Thyroid gland (tissue), 4 donors: ENCODE measurements around the gene CNR1. TPM values are rescaled to one million over a fixed set of nuclear protein-coding genes. Genes with fewer than 3 reads are reported as not detected.

Experiments
- DNase-seq, 2 donors: peaks; one replicate each; pipeline ENCODE4 v3.0.0-alpha.2; 2019
- H3K27ac ChIP-seq, 3 donors: fragments of 200-600 bp; sonication (generic); 1 replicate in 2 of 3; 2 replicates in 1 of 3; pipeline ENCODE4 v1.5.1; 2016 to 2019; ENCODE audit warnings: mild to moderate bottlenecking in 1 of 3, moderate library complexity in 1 of 3
- H3K27me3 ChIP-seq: fragments of 200-600 bp; sonication (generic); one replicate; pipeline ENCODE4 v1.5.1; 2019
- H3K36me3 ChIP-seq, 2 donors: fragments of 200-600 bp; sonication (generic); one replicate each; pipeline ENCODE4 v1.5.1; 2016 to 2019
- H3K4me1 ChIP-seq, 2 donors: fragments of 200-600 bp; sonication (generic); one replicate each; pipeline ENCODE4 v1.5.1; 2017 to 2019
- H3K4me3 ChIP-seq, 3 donors: fragments of 200-600 bp; sonication (generic); replicated peaks in 1 of 3; 1 replicate in 2 of 3; 2 replicates in 1 of 3; pipeline ENCODE4 v1.5.1; 2016; ENCODE audit warnings: mild to moderate bottlenecking in 1 of 3
- H3K9me3 ChIP-seq: fragments of 200-600 bp; sonication (generic); one replicate; pipeline ENCODE4 v1.5.1; 2017
- POLR2A ChIP-seq, 2 donors: fragments of 450-650 bp; IDR thresholded peaks; one replicate each; pipeline ENCODE4 v1.6.1; 2017; ENCODE audit warnings: antibody characterized with exemption in 2 of 2, mild to moderate bottlenecking in 2 of 2, moderate library complexity in 1 of 2
- WGBS, 2 donors: methylation state at CpG; one replicate each; pipeline ENCODE4 v1.1.5; 2017; 5-methylcytosine and 5-hydroxymethylcytosine counted together
- intact Hi-C: fragments of 100-400 bp; cut with DNase I; formaldehyde crosslinking; loops from one replicate; pipeline ENCODE4 v1.15.1; 2023
- total RNA-seq, 4 donors: library from RNA; depleted of rRNA; stranded (reverse); fragments of >200 nt; gene quantifications; one replicate each; pipeline ENCODE4 v1.2.3, GENCODE V29; 2016
- TF ChIP-seq, protein P1 (sequence below), 6 experiments: fragments of 200-600 bp in 3 of 6; fragments of 450-650 bp in 3 of 6; sonication (generic) in 3 of 6; IDR thresholded peaks; one replicate each; pipeline ENCODE4 v1.5.1; 2016 to 2019; ENCODE audit warnings: antibody characterized with exemption in 6 of 6, mild to moderate bottlenecking in 2 of 6, inconsistent platforms in 1 of 6, moderate library complexity in 1 of 6

CNR1 gene
- total RNA-seq, 4 donors from 2014 or later = 3.8 to 17.5 (median 7.8) TPM

- TF ChIP-seq, protein P1, sequence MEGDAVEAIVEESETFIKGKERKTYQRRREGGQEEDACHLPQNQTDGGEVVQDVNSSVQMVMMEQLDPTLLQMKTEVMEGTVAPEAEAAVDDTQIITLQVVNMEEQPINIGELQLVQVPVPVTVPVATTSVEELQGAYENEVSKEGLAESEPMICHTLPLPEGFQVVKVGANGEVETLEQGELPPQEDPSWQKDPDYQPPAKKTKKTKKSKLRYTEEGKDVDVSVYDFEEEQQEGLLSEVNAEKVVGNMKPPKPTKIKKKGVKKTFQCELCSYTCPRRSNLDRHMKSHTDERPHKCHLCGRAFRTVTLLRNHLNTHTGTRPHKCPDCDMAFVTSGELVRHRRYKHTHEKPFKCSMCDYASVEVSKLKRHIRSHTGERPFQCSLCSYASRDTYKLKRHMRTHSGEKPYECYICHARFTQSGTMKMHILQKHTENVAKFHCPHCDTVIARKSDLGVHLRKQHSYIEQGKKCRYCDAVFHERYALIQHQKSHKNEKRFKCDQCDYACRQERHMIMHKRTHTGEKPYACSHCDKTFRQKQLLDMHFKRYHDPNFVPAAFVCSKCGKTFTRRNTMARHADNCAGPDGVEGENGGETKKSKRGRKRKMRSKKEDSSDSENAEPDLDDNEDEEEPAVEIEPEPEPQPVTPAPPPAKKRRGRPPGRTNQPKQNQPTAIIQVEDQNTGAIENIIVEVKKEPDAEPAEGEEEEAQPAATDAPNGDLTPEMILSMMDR (IDR thresholded peaks at IDR 0.05) = no peak
- no peak for TF ChIP-seq POLR2A (IDR thresholded peaks at IDR 0.05)
- Histone ChIP-seq H3K36me3 (no peaks in the 10 kb centered on the region), H3K4me1 (no peaks in the 10 kb centered on the region), H3K27me3 (no peaks in the 10 kb centered on the region), H3K4me3 (no peak overlapping the region), H3K9me3 (no peaks in the 10 kb centered on the region), H3K27ac (no peak overlapping the region)
- WGBS, 2 donors = 79 to 90% methylated on average over 4 of the region's 4 CpGs
- intact Hi-C loops = no loop called here
- DNase-seq = no peak
These were observed 18.8 kb upstream of the CNR1 start for GRCh38 chr6:88184921-88185320.

- no peak for TF ChIP-seq POLR2A (IDR thresholded peaks at IDR 0.05)
- TF ChIP-seq, protein P1 (IDR thresholded peaks at IDR 0.05) = no peak
- no peaks in the 10 kb centered on the region for H3K27me3 ChIP-seq
- intact Hi-C loops = no loop called here
- WGBS, 2 donors = 70 to 73% methylated on average over 2 of the region's 2 CpGs
- no peak overlapping the region for H3K27ac ChIP-seq
- H3K4me1 ChIP-seq = no peaks in the 10 kb centered on the region
- H3K4me3 ChIP-seq = no peak overlapping the region
- H3K36me3 ChIP-seq = no peaks in the 10 kb centered on the region
- no peaks in the 10 kb centered on the region for H3K9me3 ChIP-seq
- DNase-seq = no peak
These were observed 17.3 kb upstream of the CNR1 start for GRCh38 chr6:88183471-88183870.

- TF ChIP-seq POLR2A (IDR thresholded peaks at IDR 0.05) = no peak
- TF ChIP-seq, protein P1 (IDR thresholded peaks at IDR 0.05) = no peak
- 0 to 19% methylated on average over 1 of the region's 1 CpG for WGBS, 2 donors
- Histone ChIP-seq H3K27ac (no peak overlapping the region), H3K36me3 (no peaks in the 10 kb centered on the region), H3K4me3 (no peak overlapping the region), H3K4me1 (no peaks in the 10 kb centered on the region), H3K27me3 (no peaks in the 10 kb centered on the region), H3K9me3 (no peaks in the 10 kb centered on the region)
- intact Hi-C loops = no loop called here
- DNase-seq = no peak
These were observed 13.5 kb upstream of the CNR1 start for GRCh38 chr6:88179692-88180091.

DNA sequence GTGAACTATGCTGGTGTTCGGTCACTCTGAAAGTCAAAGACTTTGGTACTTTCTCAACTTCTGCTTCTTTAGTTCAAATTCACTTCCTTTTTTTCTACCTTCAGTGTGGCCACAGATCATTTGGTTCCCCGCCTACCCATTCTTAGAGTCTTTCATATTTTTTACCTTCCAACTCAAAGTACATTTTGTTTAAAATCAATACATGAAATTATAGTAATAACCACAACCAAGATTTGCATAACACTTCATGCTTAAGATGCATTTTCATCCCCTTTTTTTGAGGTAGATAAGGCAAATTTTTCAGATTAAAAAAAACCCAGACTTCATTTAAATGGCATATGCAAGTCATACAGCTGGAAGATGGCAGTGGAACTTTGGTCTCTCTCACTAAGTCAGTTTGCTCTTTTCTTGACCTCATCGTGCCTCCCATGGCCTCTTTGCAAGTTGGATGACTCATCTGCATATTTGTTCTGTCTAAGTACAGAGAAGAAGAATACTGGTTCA, 11.9 kb upstream of the CNR1 start:
- Histone ChIP-seq H3K36me3 (no peaks in the 10 kb centered on the region), H3K9me3 (no peaks in the 10 kb centered on the region), H3K4me3 (no peak overlapping the region), H3K4me1 (no peaks in the 10 kb centered on the region), H3K27me3 (no peaks in the 10 kb centered on the region), H3K27ac (no peak overlapping the region)
- TF ChIP-seq, protein P1 (IDR thresholded peaks at IDR 0.05) = no peak
- no peak for TF ChIP-seq POLR2A (IDR thresholded peaks at IDR 0.05)
- 74% methylated on average over 3 of the region's 3 CpGs for WGBS, 2 donors
- no peak for DNase-seq
- intact Hi-C loops = no loop called here

GRCh38 chr6:88174906-88175305, 8.8 kb upstream of the CNR1 start:
- DNase-seq = no peak
- TF ChIP-seq, protein P1 (IDR thresholded peaks at IDR 0.05) = no peak
- no peak for TF ChIP-seq POLR2A (IDR thresholded peaks at IDR 0.05)
- Histone ChIP-seq H3K36me3 (no peaks in the 10 kb centered on the region), H3K9me3 (no peaks in the 10 kb centered on the region), H3K4me3 (no peak overlapping the region), H3K27me3 (no peaks in the 10 kb centered on the region), H3K27ac (no peak overlapping the region), H3K4me1 (no peaks in the 10 kb centered on the region)
- WGBS, 2 donors = 62 to 66% methylated on average over 4 of the region's 4 CpGs
- intact Hi-C loops = no loop called here
